Esophagus squamous epithelium (tissue), 4 donors: Measurements from ENCODE around the gene KREMEN1.

ENCODE experiments used
- POLR2A ChIP-seq, 4 donors: fragments of 450-650 bp; IDR thresholded peaks; one replicate each; pipeline ENCODE4 v1.6.1; 2017; ENCODE audit warnings: antibody characterized with exemption in 4 of 4, mild to moderate bottlenecking in 4 of 4, moderate library complexity in 3 of 4
- TF ChIP-seq, protein P1 (sequence below), 6 experiments: fragments of 450-650 bp in 4 of 6; fragments of 200-600 bp in 2 of 6; sonication (generic) in 2 of 6; IDR thresholded peaks; one replicate each; pipeline ENCODE4 v1.5.1; 2016 to 2019; ENCODE audit warnings: antibody characterized with exemption in 6 of 6, mild to moderate bottlenecking in 4 of 6, moderate library complexity in 4 of 6

- TF ChIP-seq, protein P1, sequence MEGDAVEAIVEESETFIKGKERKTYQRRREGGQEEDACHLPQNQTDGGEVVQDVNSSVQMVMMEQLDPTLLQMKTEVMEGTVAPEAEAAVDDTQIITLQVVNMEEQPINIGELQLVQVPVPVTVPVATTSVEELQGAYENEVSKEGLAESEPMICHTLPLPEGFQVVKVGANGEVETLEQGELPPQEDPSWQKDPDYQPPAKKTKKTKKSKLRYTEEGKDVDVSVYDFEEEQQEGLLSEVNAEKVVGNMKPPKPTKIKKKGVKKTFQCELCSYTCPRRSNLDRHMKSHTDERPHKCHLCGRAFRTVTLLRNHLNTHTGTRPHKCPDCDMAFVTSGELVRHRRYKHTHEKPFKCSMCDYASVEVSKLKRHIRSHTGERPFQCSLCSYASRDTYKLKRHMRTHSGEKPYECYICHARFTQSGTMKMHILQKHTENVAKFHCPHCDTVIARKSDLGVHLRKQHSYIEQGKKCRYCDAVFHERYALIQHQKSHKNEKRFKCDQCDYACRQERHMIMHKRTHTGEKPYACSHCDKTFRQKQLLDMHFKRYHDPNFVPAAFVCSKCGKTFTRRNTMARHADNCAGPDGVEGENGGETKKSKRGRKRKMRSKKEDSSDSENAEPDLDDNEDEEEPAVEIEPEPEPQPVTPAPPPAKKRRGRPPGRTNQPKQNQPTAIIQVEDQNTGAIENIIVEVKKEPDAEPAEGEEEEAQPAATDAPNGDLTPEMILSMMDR (IDR thresholded peaks at IDR 0.05): no peak
- no peak for TF ChIP-seq POLR2A (IDR thresholded peaks at IDR 0.05)
Observed at GRCh38 chr22:29155966-29156365, 83.1 kb downstream of the KREMEN1 start.
